IMR-90 (cell line): ENCODE results near the gene UACA.

Experiments
- CEBPB ChIP-seq: IDR thresholded peaks from 2 replicates; pipeline ENCODE4 v1.6.1; 2012; ENCODE audit warnings: low read depth, low read length, improper control_type of control experiment
- CHD1 ChIP-seq: IDR thresholded peaks from 2 replicates; pipeline ENCODE4 v1.6.1; 2012; ENCODE audit warnings: low read depth, low read length, improper control_type of control experiment
- CTCF ChIP-seq: conservative IDR thresholded peaks from 2 replicates; pipeline ENCODE4 v1.5.1; 2012; ENCODE audit warnings: mild to moderate bottlenecking, low read depth, low read length, improper control_type of control experiment
- ELK1 ChIP-seq: fragments of 150-350 bp; IDR thresholded peaks from 2 replicates; pipeline ENCODE4 v1.6.1; 2016; ENCODE audit warnings: low read depth, mild to moderate bottlenecking, low read length, moderate library complexity, borderline replicate concordance
- NFE2L2 ChIP-seq: fragments of 150-350 bp; IDR thresholded peaks from 2 replicates; pipeline ENCODE4 v1.6.1; 2016; ENCODE audit warnings: low read depth, mild to moderate bottlenecking, low read length
- POLR2A ChIP-seq: IDR thresholded peaks from 2 replicates; pipeline ENCODE4 v1.6.1; 2012; ENCODE audit warnings: mild to moderate bottlenecking, low read depth, low read length
- RAD21 ChIP-seq: IDR thresholded peaks from 2 replicates; pipeline ENCODE4 v1.6.1; 2012; ENCODE audit warnings: low read length, improper control_type of control experiment
- RFX5 ChIP-seq: IDR thresholded peaks from 2 replicates; pipeline ENCODE4 v1.8.0; 2012; ENCODE audit warnings: low read depth, mild to moderate bottlenecking, low read length, moderate library complexity
- SMC3 ChIP-seq: fragments of 150-350 bp; IDR thresholded peaks from 2 replicates; pipeline ENCODE4 v1.6.1; 2016; ENCODE audit warnings: low read depth, mild to moderate bottlenecking, antibody characterized with exemption, low read length, moderate library complexity

GRCh38 chr15:70704166-70704565 lies 59.2 kb downstream of the UACA start:
- TF ChIP-seq CHD1 (no peak), CTCF (no peak), POLR2A (no peak), SMC3 (no peak), RAD21 (no peak), NFE2L2 (no peak), CEBPB (no peak), RFX5 (no peak), ELK1 (no peak)
